HEK293 (cell line): ENCODE measurements around the gene FUT6.
A peak's percentile ranks its signal among the peaks of the same experiment; 100 is the strongest.

ENCODE experiments used
- CTCF ChIA-PET: fragments of 350-600 bp; formaldehyde crosslinking; extraction: SDS; loops from one replicate; lab custom pipeline; 2021; ENCODE audit warnings: antibody characterized with exemption; lab: Yijun Ruan, JAX
- POLR2A ChIA-PET: fragments of 300-600 bp; formaldehyde crosslinking; extraction: SDS; loops from one replicate; lab custom pipeline; 2020; ENCODE audit warnings: antibody characterized with exemption, inconsistent platforms; lab: Yijun Ruan, JAX
- H3K27ac ChIP-seq: fragments of 200-500 bp; sonication (Bioruptor generic); 2 replicates; pipeline ENCODE4 v1.5.1; 2014; ENCODE audit warnings: low read depth, low read length, control low read depth, inconsistent platforms; ENCODE audit errors: extremely low read depth
- H3K36me3 ChIP-seq, 2 experiments: fragments of 200-500 bp in 1 of 2; sonication (Bioruptor generic) in 1 of 2; 1 replicate in 1 of 2; 2 replicates in 1 of 2; pipeline ENCODE4 v1.5.1; 2014 to 2017; ENCODE audit warnings: inconsistent platforms in 2 of 2, low read length in 2 of 2; ENCODE audit not compliant: control insufficient read depth in 2 of 2, insufficient read depth in 1 of 2
- H3K4me1 ChIP-seq: fragments of 200-500 bp; sonication (Bioruptor generic); 2 replicates; pipeline ENCODE4 v1.5.1; 2014; ENCODE audit warnings: mild to moderate bottlenecking, low read length, inconsistent platforms; ENCODE audit not compliant: control insufficient read depth, insufficient read depth
- H3K4me3 ChIP-seq: 2 replicates; pipeline ENCODE4 v1.5.1; 2011; ENCODE audit warnings: low read depth, mild to moderate bottlenecking, control low read depth, low read length, moderate library complexity
- H3K9me3 ChIP-seq: fragments of 200-500 bp; sonication (Bioruptor generic); 2 replicates; pipeline ENCODE4 v1.5.1; 2014; ENCODE audit warnings: low read depth, low read length, inconsistent platforms; ENCODE audit not compliant: control insufficient read depth, insufficient read depth
- PRDM10 ChIP-seq: fragments of 450-650 bp; formaldehyde crosslinking; IDR thresholded peaks from 2 replicates; pipeline ENCODE4 v1.5.1; 2016; ENCODE audit warnings: missing biosample characterization, missing genetic modification characterization
- SCRT1 ChIP-seq: fragments of 450-650 bp; formaldehyde crosslinking; IDR thresholded peaks from 2 replicates; pipeline ENCODE4 v1.5.1; 2016; ENCODE audit warnings: missing biosample characterization, missing genetic modification characterization, borderline replicate concordance
- ZBTB1 ChIP-seq: fragments of 450-650 bp; formaldehyde crosslinking; IDR thresholded peaks from 2 replicates; pipeline ENCODE4 v1.5.1; 2016; ENCODE audit warnings: missing biosample characterization, missing genetic modification characterization
- ZBTB11 ChIP-seq: fragments of 450-650 bp; formaldehyde crosslinking; conservative IDR thresholded peaks from 2 replicates; pipeline ENCODE4 v1.5.1; 2016; ENCODE audit warnings: low read depth, missing biosample characterization, missing genetic modification characterization
- ZFP3 ChIP-seq: fragments of 450-650 bp; formaldehyde crosslinking; IDR thresholded peaks from 2 replicates; pipeline ENCODE4 v1.5.1; 2016; ENCODE audit warnings: low read depth, missing biosample characterization, missing genetic modification characterization
- ZIC2 ChIP-seq: fragments of 450-650 bp; formaldehyde crosslinking; IDR thresholded peaks from 2 replicates; pipeline ENCODE4 v1.5.1; 2016; ENCODE audit warnings: missing biosample characterization, missing genetic modification characterization
- ZNF132 ChIP-seq: fragments of 450-650 bp; formaldehyde crosslinking; IDR thresholded peaks from 2 replicates; pipeline ENCODE4 v1.5.1; 2017; ENCODE audit warnings: missing biosample characterization, missing genetic modification characterization, borderline replicate concordance
- ZNF324 ChIP-seq: fragments of 450-650 bp; formaldehyde crosslinking; IDR thresholded peaks from 2 replicates; pipeline ENCODE4 v1.5.1; 2016; ENCODE audit warnings: missing biosample characterization, missing genetic modification characterization
- ZNF449 ChIP-seq: fragments of 450-650 bp; formaldehyde crosslinking; IDR thresholded peaks from 2 replicates; pipeline ENCODE4 v1.5.1; 2017; ENCODE audit warnings: missing biosample characterization, mild to moderate bottlenecking, missing genetic modification characterization, moderate library complexity
- ZNF561 ChIP-seq: fragments of 450-650 bp; IDR thresholded peaks from 2 replicates; pipeline ENCODE4 v1.5.1; 2018; ENCODE audit warnings: missing biosample characterization, missing genetic modification characterization, borderline replicate concordance
- ZNF596 ChIP-seq: fragments of 450-650 bp; IDR thresholded peaks from 2 replicates; pipeline ENCODE4 v1.5.0; 2018; ENCODE audit warnings: missing biosample characterization, mild to moderate bottlenecking, missing genetic modification characterization, moderate library complexity

FUT6 gene

GRCh38 chr19:5837761-5838352, 1.6 kb downstream of the FUT6 start (continued):
- no peak for TF ChIP-seq PRDM10 (tag by site-specific recombination)
- TF ChIP-seq ZIC2 (tag by site-specific recombination) = no peak
- TF ChIP-seq, all 188 proteins: peak for 0

- Histone ChIP-seq H3K9me3 (no peaks in the 10 kb centered on the region), H3K4me1 (no peaks in the 10 kb centered on the region; the same call in 1 of the 2 replicates), H3K27ac (no peak overlapping the region), H3K4me3 (no peak overlapping the region), H3K36me3 (no peaks in the 10 kb centered on the region)
- CTCF ChIA-PET = interaction anchor here (0.6 to 0.8 kb wide), 3 partner anchors 28 to 99 kb away, joined by 3 to 4 read pairs (median 3); no protein-coding TSS in a partner anchor
- POLR2A ChIA-PET = interaction anchor here (0.7 kb wide), 1 partner anchor 358 kb away, joined by 3 read pairs; no protein-coding TSS in a partner anchor
- TF ChIP-seq ZBTB1 (tag by site-specific recombination) (no peak), ZBTB11 (tag by site-specific recombination) (no peak), ZNF324 (no peak), ZFP3 (peak; percentile 93), ZNF596 (tag by site-specific recombination) (no peak), ZNF132 (tag by site-specific recombination) (no peak), ZNF449 (no peak)
Observed at GRCh38 chr19:5832527-5833216, 6.8 kb downstream of the FUT6 start.

GRCh38 chr19:5832061-5832460, 7.4 kb downstream of the FUT6 start:
- Histone ChIP-seq H3K9me3 (no peaks in the 10 kb centered on the region), H3K27ac (no peak overlapping the region), H3K4me1 (no peaks in the 10 kb centered on the region; the same call in 1 of the 2 replicates), H3K36me3 (no peaks in the 10 kb centered on the region), H3K4me3 (no peak overlapping the region)
- ChIA-PET POLR2A (interaction anchor here (0.5 kb wide), 1 partner anchor 36 kb away, joined by 3 read pairs; no protein-coding TSS in a partner anchor), CTCF (interaction anchor here (0.6 to 0.7 kb wide), 3 partner anchors 61 to 209 kb away, joined by 3 read pairs; partner anchors contain the start of genes SAFB and SAFB2)
- TF ChIP-seq SCRT1 (tag by site-specific recombination) (no peak), ZNF561 (tag by site-specific recombination) (no peak)
